A673 (cell line): ENCODE measurements around the gene L3MBTL3. TPM values are rescaled to one million over a fixed set of nuclear protein-coding genes. Genes with fewer than 3 reads are reported as not detected.

Source experiments
- BruUV-seq: library from RNA; stranded (reverse); fragments of 400-500 nt; replicated peaks from 2 replicates; lab custom pipeline; 2021; lab: Mats Ljungman, UMichigan
- CTCF ChIA-PET: fragments of 300-600 bp; sonication (Branson Sonifier 250); formaldehyde crosslinking; loops from one replicate; lab custom pipeline; 2022; ENCODE audit warnings: antibody characterized with exemption; lab: Charles Lee
- POLR2A ChIA-PET: fragments of 300-600 bp; sonication (Branson Sonifier 250); formaldehyde crosslinking; loops from one replicate; lab custom pipeline; 2022; ENCODE audit warnings: antibody characterized with exemption; ENCODE audit not compliant: low non-redundant PET; lab: Charles Lee
- DNase-seq: peaks from one replicate; pipeline ENCODE4 v3.0.0-alpha.2; 2015; ENCODE audit warnings: low spot score
- H3K27ac ChIP-seq: fragments of 200-600 bp; sonication (generic); 2 replicates; pipeline ENCODE4 v1.5.1; 2016; ENCODE audit warnings: mixed run types, low read depth, mild to moderate bottlenecking, mixed read lengths, antibody characterized with exemption, low read length; ENCODE audit not compliant: poor library complexity, severe bottlenecking
- H3K27me3 ChIP-seq: fragments of 200-600 bp; sonication (generic); replicated peaks from 2 replicates; pipeline ENCODE4 v1.6.1; 2017; ENCODE audit warnings: mixed run types, low read depth, mild to moderate bottlenecking, mixed read lengths, antibody characterized with exemption, low read length; ENCODE audit not compliant: insufficient read depth, poor library complexity
- H3K36me3 ChIP-seq: fragments of 200-600 bp; sonication (generic); 2 replicates; pipeline ENCODE4 v1.6.1; 2016; ENCODE audit warnings: mixed run types, mild to moderate bottlenecking, mixed read lengths, antibody characterized with exemption, low read length; ENCODE audit not compliant: insufficient read depth, poor library complexity, severe bottlenecking
- H3K4me1 ChIP-seq: fragments of 200-600 bp; sonication (generic); 2 replicates; pipeline ENCODE4 v1.6.1; 2017; ENCODE audit warnings: mixed run types, mild to moderate bottlenecking, mixed read lengths, antibody characterized with exemption, low read length; ENCODE audit not compliant: insufficient read depth, poor library complexity, severe bottlenecking
- H3K4me3 ChIP-seq: fragments of 200-600 bp; sonication (generic); 2 replicates; pipeline ENCODE4 v1.5.1; 2016; ENCODE audit warnings: low read depth, mixed run types, mild to moderate bottlenecking, mixed read lengths, low read length; ENCODE audit not compliant: poor library complexity, severe bottlenecking
- H3K9me3 ChIP-seq: fragments of 200-600 bp; sonication (generic); 2 replicates; pipeline ENCODE4 v1.6.1; 2016; ENCODE audit warnings: mixed run types, low read depth, mild to moderate bottlenecking, mixed read lengths, antibody characterized with exemption, low read length; ENCODE audit not compliant: poor library complexity, severe bottlenecking
- EZH2 ChIP-seq: fragments of 200-600 bp; sonication (generic); IDR thresholded peaks from 2 replicates; pipeline ENCODE4 v1.6.1; 2017; ENCODE audit warnings: borderline replicate concordance, low read depth, mild to moderate bottlenecking, mixed read lengths, antibody characterized with exemption, low read length; ENCODE audit not compliant: poor library complexity, severe bottlenecking
- intact Hi-C: fragments of 100-400 bp; cut with micrococcal nuclease; formaldehyde crosslinking; loops from one replicate; pipeline ENCODE4 v1.10.0; 2022; ENCODE audit not compliant: unreplicated experiment
- total RNA-seq: library from RNA; stranded (reverse); gene quantifications from 2 replicates; pipeline ENCODE4 v1.2.3, GENCODE V29; 2021
- TF ChIP-seq, protein P1 (sequence below): fragments of 300-800, 200-600 bp; sonication (generic); conservative IDR thresholded peaks from 2 replicates; pipeline ENCODE4 v1.5.1; 2017; ENCODE audit warnings: low read depth, mild to moderate bottlenecking, antibody characterized with exemption, low read length, moderate library complexity, mixed read lengths

L3MBTL3 gene
- total RNA-seq, 1 experiment from 2014 or later: 40.8 TPM

DNA sequence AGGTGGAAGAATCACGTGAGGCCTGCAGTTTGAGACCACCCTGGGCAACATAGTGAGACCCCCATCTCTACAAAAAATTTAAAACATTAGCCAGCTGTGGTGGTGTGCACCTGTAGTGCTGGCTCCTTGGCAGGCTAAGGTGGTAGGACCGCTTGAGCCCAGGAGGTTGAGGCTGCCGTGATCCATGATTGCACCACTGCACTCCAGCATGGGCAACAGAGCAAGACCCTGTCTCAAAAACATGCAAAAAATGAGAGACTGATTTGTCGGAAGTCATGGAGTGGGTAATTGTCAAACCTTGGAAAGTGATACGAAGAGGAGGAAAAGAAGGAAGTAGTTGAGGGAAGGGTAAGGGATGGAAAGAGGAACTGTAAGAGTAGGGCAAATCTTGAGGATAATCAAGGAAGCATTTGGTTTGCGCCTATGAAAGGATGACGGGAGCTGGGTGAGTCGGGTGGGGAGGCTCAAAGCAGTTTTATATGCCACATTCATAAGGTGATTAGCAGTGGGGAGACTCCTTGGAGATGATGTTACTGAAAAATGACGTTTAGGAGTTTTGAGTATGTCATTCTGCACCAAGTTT lies 14.5 kb downstream of the L3MBTL3 start:
- CTCF ChIA-PET: no interaction called here
- BruUV-seq: no TSS peak
- no peak for DNase-seq
- Histone ChIP-seq H3K4me3 (no peak overlapping the region), H3K27me3 (no peaks in the 10 kb centered on the region), H3K36me3 (no peaks in the 10 kb centered on the region), H3K9me3 (no peaks in the 10 kb centered on the region), H3K4me1 (peaks cover 13% of the 10 kb centered on the region), H3K27ac (no peak overlapping the region)
- POLR2A ChIA-PET: no interaction called here
- intact Hi-C loops: loop anchor here (10.0 kb wide), 1 partner anchor 812 kb away; no protein-coding TSS in a partner anchor
- no peak for TF ChIP-seq EZH2
- TF ChIP-seq, protein P1, sequence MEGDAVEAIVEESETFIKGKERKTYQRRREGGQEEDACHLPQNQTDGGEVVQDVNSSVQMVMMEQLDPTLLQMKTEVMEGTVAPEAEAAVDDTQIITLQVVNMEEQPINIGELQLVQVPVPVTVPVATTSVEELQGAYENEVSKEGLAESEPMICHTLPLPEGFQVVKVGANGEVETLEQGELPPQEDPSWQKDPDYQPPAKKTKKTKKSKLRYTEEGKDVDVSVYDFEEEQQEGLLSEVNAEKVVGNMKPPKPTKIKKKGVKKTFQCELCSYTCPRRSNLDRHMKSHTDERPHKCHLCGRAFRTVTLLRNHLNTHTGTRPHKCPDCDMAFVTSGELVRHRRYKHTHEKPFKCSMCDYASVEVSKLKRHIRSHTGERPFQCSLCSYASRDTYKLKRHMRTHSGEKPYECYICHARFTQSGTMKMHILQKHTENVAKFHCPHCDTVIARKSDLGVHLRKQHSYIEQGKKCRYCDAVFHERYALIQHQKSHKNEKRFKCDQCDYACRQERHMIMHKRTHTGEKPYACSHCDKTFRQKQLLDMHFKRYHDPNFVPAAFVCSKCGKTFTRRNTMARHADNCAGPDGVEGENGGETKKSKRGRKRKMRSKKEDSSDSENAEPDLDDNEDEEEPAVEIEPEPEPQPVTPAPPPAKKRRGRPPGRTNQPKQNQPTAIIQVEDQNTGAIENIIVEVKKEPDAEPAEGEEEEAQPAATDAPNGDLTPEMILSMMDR: no peak

DNA sequence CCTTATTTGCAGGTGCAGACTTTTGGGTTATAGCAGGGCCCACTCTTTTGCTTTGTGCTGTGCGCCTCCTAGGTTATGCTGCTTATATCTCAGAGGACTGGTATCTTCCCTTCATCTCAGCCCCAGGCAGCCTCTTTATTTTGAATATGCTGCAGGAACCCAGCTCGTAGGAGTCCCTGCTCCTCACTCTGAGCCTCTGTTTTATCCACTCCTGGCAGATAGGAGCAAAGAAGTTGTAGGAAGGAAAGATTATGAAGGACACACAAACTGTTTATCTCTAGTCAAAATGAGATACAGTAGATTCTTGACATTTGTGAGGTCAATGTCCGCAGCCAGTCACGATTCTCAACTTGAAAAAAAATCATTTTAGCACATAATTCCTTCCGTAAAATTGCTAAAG lies 15.6 kb downstream of the L3MBTL3 start:
- Histone ChIP-seq H3K27ac (no peak overlapping the region), H3K4me3 (no peak overlapping the region), H3K4me1 (peaks cover 13% of the 10 kb centered on the region), H3K36me3 (no peaks in the 10 kb centered on the region), H3K9me3 (no peaks in the 10 kb centered on the region), H3K27me3 (no peaks in the 10 kb centered on the region)
- no peak for DNase-seq
- POLR2A ChIA-PET: no interaction called here
- TF ChIP-seq, protein P1: no peak
- TF ChIP-seq EZH2: no peak
- CTCF ChIA-PET: no interaction called here
- no TSS peak for BruUV-seq
- intact Hi-C loops: loop anchor here (10.0 kb wide), 1 partner anchor 811 kb away; no protein-coding TSS in a partner anchor

DNA sequence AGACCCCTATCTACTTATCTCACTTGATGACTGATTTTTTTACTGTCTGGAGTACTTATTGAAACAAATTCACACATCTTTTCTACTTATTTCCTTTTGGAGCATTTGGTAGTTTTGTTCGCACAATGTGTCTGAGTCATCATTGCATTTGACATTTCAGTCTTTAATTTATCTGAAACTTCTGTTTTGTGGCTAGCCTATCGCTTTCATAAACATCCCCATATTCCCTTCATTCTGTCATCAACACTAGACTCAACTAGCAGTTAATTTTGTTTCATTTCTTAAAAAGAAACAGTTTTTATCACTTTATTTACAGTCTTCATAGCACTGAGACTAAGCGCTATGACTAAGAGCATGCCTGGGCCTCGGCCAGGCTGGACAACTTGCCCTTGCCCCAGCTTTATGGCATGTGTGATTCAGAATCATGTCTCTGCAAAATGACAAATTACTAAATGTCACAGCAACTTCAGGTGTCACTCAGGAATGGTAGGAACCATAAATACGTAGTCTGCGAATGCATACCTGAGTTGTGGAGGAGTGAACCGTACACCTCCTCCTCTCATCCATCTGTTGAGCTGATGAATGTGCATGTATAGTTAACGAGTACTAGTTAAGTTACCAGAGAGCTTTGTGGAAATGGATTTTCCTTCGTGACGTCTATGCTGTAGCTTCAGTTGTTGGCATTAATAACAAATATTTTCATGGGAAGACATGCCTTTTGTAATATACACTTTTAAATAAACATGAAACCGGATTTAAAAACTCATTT lies 16.2 kb downstream of the L3MBTL3 start:
- BruUV-seq: no TSS peak
- intact Hi-C loops: loop anchor here (10.0 kb wide), 1 partner anchor 810 kb away; no protein-coding TSS in a partner anchor

More for the DNA sequence above, 16.2 kb downstream of the L3MBTL3 start:
- Histone ChIP-seq H3K36me3 (no peaks in the 10 kb centered on the region), H3K4me3 (no peak overlapping the region), H3K9me3 (no peaks in the 10 kb centered on the region), H3K27me3 (no peaks in the 10 kb centered on the region), H3K4me1 (peaks cover 13% of the 10 kb centered on the region), H3K27ac (no peak overlapping the region)
- CTCF ChIA-PET: interaction anchor here (0.5 kb wide), 1 partner anchor 517 kb away, joined by 5 read pairs; no protein-coding TSS in a partner anchor
- TF ChIP-seq, protein P1: no peak
- TF ChIP-seq EZH2: no peak
- POLR2A ChIA-PET: no interaction called here
- no peak for DNase-seq
